GM12878 (cell line): ENCODE measurements around the gene SHD. TPM values are rescaled to one million over a fixed set of nuclear protein-coding genes. Genes with fewer than 3 reads are reported as not detected.

Source experiments
- ATAC-seq: fragments of 200-7000 bp; cut with Tn5 transposase; 3 replicates; pipeline ENCODE4 v1.9.1; 2020; ENCODE audit warnings: mild to moderate bottlenecking, moderate library complexity
- BruUV-seq: library from RNA; stranded (reverse); fragments of 400-500 nt; replicated peaks from 2 replicates; lab custom pipeline; 2021; lab: Mats Ljungman, UMichigan
- CTCF ChIA-PET: fragments of 300-600 bp; sonication (Branson Sonifier 250); formaldehyde crosslinking; extraction: SDS; loops from one replicate; lab custom pipeline; 2021; ENCODE audit warnings: inconsistent platforms; lab: Yijun Ruan, JAX
- POLR2A ChIA-PET: fragments of 350-600 bp; formaldehyde crosslinking; extraction: SDS; loops from one replicate; lab custom pipeline; 2021; ENCODE audit warnings: inconsistent platforms; lab: Charles Lee
- RAD21 ChIA-PET: fragments of 300-600 bp; sonication (Branson Sonifier 250); formaldehyde crosslinking; loops from one replicate; lab custom pipeline; 2023; ENCODE audit warnings: antibody characterized with exemption; ENCODE audit not compliant: unreplicated experiment; lab: Charles Lee
- SMC1A ChIA-PET: fragments of 300-600 bp; sonication (Branson Sonifier 250); formaldehyde crosslinking; loops from one replicate; lab custom pipeline; 2023; ENCODE audit not compliant: unreplicated experiment, uncharacterized antibody; lab: Charles Lee
- DNase-seq: peaks from one replicate; pipeline ENCODE4 v3.0.0-alpha.2; 2011; ENCODE audit warnings: low read depth, low spot score
- FAIRE-seq: peaks from 3 replicates; lab custom pipeline; 2011; peaks lifted over from hg19 to GRCh38; lab: Jason Lieb, UNC
- H2AFZ ChIP-seq: 2 replicates; pipeline ENCODE4 v1.6.0; 2011; ENCODE audit warnings: low read depth, low read length, control low read depth; ENCODE audit not compliant: control insufficient read depth
- H3K27ac ChIP-seq: 2 replicates; pipeline ENCODE4 v1.5.1; 2011; ENCODE audit warnings: control low read depth; ENCODE audit not compliant: control insufficient read depth, insufficient read depth
- H3K27me3 ChIP-seq, 2 experiments: replicated peaks in 1 of 2; 2 replicates each; pipeline versions ENCODE4 v1.6.0 to v1.6.1; 2011; ENCODE audit warnings: low read length in 1 of 2; ENCODE audit not compliant: control insufficient read depth in 2 of 2, insufficient read depth in 2 of 2
- H3K36me3 ChIP-seq, 2 experiments: 2 replicates each; pipeline ENCODE4 v1.5.1; 2011; ENCODE audit warnings: low read length in 1 of 2; ENCODE audit not compliant: control insufficient read depth in 2 of 2, insufficient read depth in 2 of 2
- H3K4me1 ChIP-seq: 2 replicates; pipeline ENCODE4 v1.6.1; 2011; ENCODE audit warnings: mild to moderate bottlenecking, low read length, moderate library complexity, mixed read lengths; ENCODE audit not compliant: control insufficient read depth, insufficient read depth
- H3K4me2 ChIP-seq: 2 replicates; pipeline ENCODE4 v1.6.0; 2011; ENCODE audit warnings: control low read depth; ENCODE audit not compliant: control insufficient read depth, insufficient read depth
- H3K4me3 ChIP-seq: fragments of 200-600 bp; sonication (generic); 2 replicates; pipeline ENCODE4 v1.5.1; 2016
- H3K79me2 ChIP-seq: 2 replicates; pipeline ENCODE4 v1.6.0; 2011; ENCODE audit warnings: low read length; ENCODE audit not compliant: control insufficient read depth, insufficient read depth
- H3K9ac ChIP-seq: 2 replicates; pipeline ENCODE4 v1.8.0; 2011; ENCODE audit warnings: low read length, control low read depth, mixed read lengths; ENCODE audit not compliant: control insufficient read depth, insufficient read depth
- H3K9me3 ChIP-seq: replicated peaks from 3 replicates; pipeline ENCODE4 v1.5.1; 2011; ENCODE audit warnings: mild to moderate bottlenecking, low read length; ENCODE audit not compliant: control insufficient read depth, insufficient read depth
- H4K20me1 ChIP-seq: 2 replicates; pipeline ENCODE4 v1.6.0; 2011; ENCODE audit not compliant: control insufficient read depth, insufficient read depth
- FOXK2 ChIP-seq: fragments of 450-650 bp; IDR thresholded peaks from 2 replicates; pipeline ENCODE4 v1.6.1; 2017; ENCODE audit warnings: mild to moderate bottlenecking, moderate library complexity
- HDAC6 ChIP-seq: fragments of 200-600 bp; sonication (generic); IDR thresholded peaks from one replicate; pipeline ENCODE4 v1.8.0; 2017; ENCODE audit warnings: antibody characterized with exemption; ENCODE audit not compliant: unreplicated experiment
- NBN ChIP-seq: fragments of 450-650 bp; IDR thresholded peaks from 2 replicates; pipeline ENCODE4 v1.6.1; 2016
- RFX5 ChIP-seq: IDR thresholded peaks from 2 replicates; pipeline ENCODE4 v1.6.1; 2011; ENCODE audit warnings: low read depth, low read length, improper control_type of control experiment
- SIX5 ChIP-seq: IDR thresholded peaks from 2 replicates; pipeline ENCODE4 v1.6.1; 2011; ENCODE audit warnings: mild to moderate bottlenecking, low read depth, low read length, moderate library complexity; ENCODE audit not compliant: severe bottlenecking
- SMAD5 ChIP-seq: IDR thresholded peaks from 2 replicates; pipeline ENCODE4 v1.6.1; 2016; ENCODE audit warnings: antibody characterized with exemption, low read depth
- SRF ChIP-seq, 2 experiments: IDR thresholded peaks; 2 replicates each; pipeline ENCODE4 v1.6.1; 2011; ENCODE audit warnings: low read depth in 2 of 2, low read length in 2 of 2, mild to moderate bottlenecking in 1 of 2, moderate library complexity in 1 of 2
- ZNF622 ChIP-seq: fragments of 450-650 bp; IDR thresholded peaks from 2 replicates; pipeline ENCODE4 v1.6.1; 2017; ENCODE audit warnings: mild to moderate bottlenecking, inconsistent platforms
- WGBS: methylation state at CpG from one replicate; pipeline ENCODE4 v1.1.6; 2016; ENCODE audit warnings: low lambda C conversion rate; ENCODE audit not compliant: insufficient replicate concordance, insufficient coverage; ENCODE audit errors: missing lambda C conversion rate; 5-methylcytosine and 5-hydroxymethylcytosine counted together
- in situ Hi-C: fragments of 300-500 bp; cut with MboI; formaldehyde crosslinking; loops from 9 replicates; pipeline ENCODE4 v1.14.3; 2018; ENCODE audit warnings: mixed read lengths
- intact Hi-C: fragments of 100-400 bp; cut with micrococcal nuclease; formaldehyde crosslinking; loops from one replicate; pipeline ENCODE4 v1.14.2; 2022; ENCODE audit not compliant: unreplicated experiment
- polyA plus RNA-seq, 11 experiments: library from polyadenylated mRNA; depleted of rRNA in 4 of 11; unstranded in 6 of 11; stranded (reverse) in 5 of 11; fragments of >200 nt; fragmentation: Nextera tagmentation in 4 of 11; fragmentation: Illumina TruSeq in 1 of 11; extraction: Ambion mirVana in 4 of 11; extraction: Trizol in 1 of 11; gene quantifications; 1 replicate in 1 of 11; 2 replicates in 10 of 11; pipeline versions ENCODE4 v1.2.1 to v1.2.3, GENCODE V29; 2011 to 2016; ENCODE audit warnings: inconsistent platforms in 2 of 11, missing spikeins in 2 of 11, low read depth in 1 of 11
- total RNA-seq, 4 experiments: library from RNA; depleted of rRNA in 3 of 4; stranded (reverse); fragments of >200 nt in 3 of 4; fragmentation: Illumina TruSeq in 1 of 4; extraction: Trizol in 1 of 4; gene quantifications; 2 replicates each; pipeline versions ENCODE4 v1.2.1 to v1.2.3, GENCODE V29; 2013 to 2021
- TF ChIP-seq, protein P1 (sequence below): IDR thresholded peaks from 2 replicates; pipeline ENCODE4 v1.6.1; 2011; ENCODE audit warnings: borderline replicate concordance, low read depth, mild to moderate bottlenecking, moderate library complexity, low read length; ENCODE audit not compliant: insufficient read depth, poor library complexity, severe bottlenecking
- TF ChIP-seq, protein P2 (sequence below): IDR thresholded peaks from 2 replicates; pipeline ENCODE4 v1.6.1; 2012; ENCODE audit warnings: improper control_type of control experiment, low read depth, low read length; ENCODE audit not compliant: insufficient replicate concordance

Gene SHD
- total and polyA plus RNA-seq, 10 of the 15 experiments (the other 5 are each of a cell fraction or from before 2014, with no cell fraction given): 0.09 TPM; not detected in 9

DNA sequence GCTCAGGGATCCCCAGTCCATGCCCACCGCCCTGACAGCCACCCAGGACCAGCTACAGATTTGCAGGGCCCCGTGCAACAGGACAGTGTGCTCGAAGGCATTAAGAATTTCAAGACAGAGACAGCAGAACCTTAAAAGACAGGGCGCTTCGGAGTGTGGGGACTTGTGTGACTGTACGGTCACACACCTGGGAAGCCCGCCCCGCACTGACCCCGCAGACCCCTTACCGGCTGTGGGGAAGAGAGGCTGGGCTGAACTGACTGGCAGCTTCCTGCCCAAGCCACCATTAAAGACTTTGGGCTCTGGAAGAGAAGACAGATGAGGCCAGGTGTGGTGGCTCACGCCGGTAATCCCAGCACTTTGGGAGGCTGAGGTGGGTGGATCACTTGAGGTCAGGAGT, 45.2 kb downstream of the SHD start (continued):
- TF ChIP-seq SMAD5: no peak
- TF ChIP-seq, protein P1, sequence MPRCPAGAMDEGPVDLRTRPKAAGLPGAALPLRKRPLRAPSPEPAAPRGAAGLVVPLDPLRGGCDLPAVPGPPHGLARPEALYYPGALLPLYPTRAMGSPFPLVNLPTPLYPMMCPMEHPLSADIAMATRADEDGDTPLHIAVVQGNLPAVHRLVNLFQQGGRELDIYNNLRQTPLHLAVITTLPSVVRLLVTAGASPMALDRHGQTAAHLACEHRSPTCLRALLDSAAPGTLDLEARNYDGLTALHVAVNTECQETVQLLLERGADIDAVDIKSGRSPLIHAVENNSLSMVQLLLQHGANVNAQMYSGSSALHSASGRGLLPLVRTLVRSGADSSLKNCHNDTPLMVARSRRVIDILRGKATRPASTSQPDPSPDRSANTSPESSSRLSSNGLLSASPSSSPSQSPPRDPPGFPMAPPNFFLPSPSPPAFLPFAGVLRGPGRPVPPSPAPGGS: no peak
- no peak for TF ChIP-seq SRF (IDR thresholded peaks at IDR 0.05; ENCODE audit: low read depth in 2 of 2, low read length in 2 of 2)

DNA sequence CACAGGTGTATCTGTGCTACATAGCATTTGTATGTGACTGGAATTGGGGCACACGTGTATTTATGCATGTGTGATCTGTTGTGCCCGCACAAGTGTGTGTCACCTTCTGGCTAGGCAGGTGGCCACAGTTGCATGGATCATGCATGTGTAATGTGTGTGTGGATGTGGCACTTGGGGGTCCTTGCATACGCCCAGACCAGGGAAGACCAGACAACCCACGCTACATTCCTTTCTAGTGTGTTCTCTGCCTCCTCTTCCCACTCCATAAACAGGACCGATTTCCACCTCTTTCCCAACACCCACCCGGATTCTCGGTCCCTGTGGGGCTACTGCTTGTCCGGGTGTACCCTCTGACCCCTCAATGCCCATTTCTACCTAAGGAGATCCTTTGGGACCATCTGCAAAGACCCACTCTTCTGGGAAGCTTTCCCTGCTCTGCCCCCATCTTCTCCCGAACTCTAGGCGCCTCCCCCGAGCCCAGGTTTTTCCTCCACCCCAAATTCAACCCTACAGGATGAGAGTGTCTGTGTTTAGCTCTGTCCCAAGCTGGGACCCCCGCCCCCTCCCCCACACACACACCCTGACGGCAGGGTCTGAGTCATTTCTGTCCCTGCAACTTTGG, 47.3 kb downstream of the SHD start:
- no TSS peak for BruUV-seq
- no peak for DNase-seq
- TF ChIP-seq SIX5: no peak
- no peak for TF ChIP-seq ZNF622
- TF ChIP-seq RFX5: no peak
- TF ChIP-seq, protein P2, sequence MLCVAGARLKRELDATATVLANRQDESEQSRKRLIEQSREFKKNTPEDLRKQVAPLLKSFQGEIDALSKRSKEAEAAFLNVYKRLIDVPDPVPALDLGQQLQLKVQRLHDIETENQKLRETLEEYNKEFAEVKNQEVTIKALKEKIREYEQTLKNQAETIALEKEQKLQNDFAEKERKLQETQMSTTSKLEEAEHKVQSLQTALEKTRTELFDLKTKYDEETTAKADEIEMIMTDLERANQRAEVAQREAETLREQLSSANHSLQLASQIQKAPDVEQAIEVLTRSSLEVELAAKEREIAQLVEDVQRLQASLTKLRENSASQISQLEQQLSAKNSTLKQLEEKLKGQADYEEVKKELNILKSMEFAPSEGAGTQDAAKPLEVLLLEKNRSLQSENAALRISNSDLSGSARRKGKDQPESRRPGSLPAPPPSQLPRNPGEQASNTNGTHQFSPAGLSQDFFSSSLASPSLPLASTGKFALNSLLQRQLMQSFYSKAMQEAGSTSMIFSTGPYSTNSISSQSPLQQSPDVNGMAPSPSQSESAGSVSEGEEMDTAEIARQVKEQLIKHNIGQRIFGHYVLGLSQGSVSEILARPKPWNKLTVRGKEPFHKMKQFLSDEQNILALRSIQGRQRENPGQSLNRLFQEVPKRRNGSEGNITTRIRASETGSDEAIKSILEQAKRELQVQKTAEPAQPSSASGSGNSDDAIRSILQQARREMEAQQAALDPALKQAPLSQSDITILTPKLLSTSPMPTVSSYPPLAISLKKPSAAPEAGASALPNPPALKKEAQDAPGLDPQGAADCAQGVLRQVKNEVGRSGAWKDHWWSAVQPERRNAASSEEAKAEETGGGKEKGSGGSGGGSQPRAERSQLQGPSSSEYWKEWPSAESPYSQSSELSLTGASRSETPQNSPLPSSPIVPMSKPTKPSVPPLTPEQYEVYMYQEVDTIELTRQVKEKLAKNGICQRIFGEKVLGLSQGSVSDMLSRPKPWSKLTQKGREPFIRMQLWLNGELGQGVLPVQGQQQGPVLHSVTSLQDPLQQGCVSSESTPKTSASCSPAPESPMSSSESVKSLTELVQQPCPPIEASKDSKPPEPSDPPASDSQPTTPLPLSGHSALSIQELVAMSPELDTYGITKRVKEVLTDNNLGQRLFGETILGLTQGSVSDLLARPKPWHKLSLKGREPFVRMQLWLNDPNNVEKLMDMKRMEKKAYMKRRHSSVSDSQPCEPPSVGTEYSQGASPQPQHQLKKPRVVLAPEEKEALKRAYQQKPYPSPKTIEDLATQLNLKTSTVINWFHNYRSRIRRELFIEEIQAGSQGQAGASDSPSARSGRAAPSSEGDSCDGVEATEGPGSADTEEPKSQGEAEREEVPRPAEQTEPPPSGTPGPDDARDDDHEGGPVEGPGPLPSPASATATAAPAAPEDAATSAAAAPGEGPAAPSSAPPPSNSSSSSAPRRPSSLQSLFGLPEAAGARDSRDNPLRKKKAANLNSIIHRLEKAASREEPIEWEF: no peak
- no peak for TF ChIP-seq FOXK2
- TF ChIP-seq, protein P1: no peak
- no peak for TF ChIP-seq HDAC6
- no peak for TF ChIP-seq NBN
- Histone ChIP-seq H3K79me2 (no peaks in the 10 kb centered on the region; the same call in 1 of the 2 replicates), H4K20me1 (no peaks in the 10 kb centered on the region), H3K9me3 (no peaks in the 10 kb centered on the region; the same call in 1 of the 3 replicates), H3K4me3 (no peak overlapping the region), H3K4me2 (no peak overlapping the region), H3K27ac (no peak overlapping the region), H3K27me3 (no peaks in the 10 kb centered on the region), H3K36me3 (no peaks in the 10 kb centered on the region), H3K4me1 (peaks cover 8% of the 10 kb centered on the region; the same call in 1 of the 2 replicates), H3K9ac (no peak overlapping the region), H2AFZ (no peak overlapping the region)
- ChIA-PET CTCF (no interaction called here), POLR2A (no interaction called here), SMC1A (no interaction called here), RAD21 (no interaction called here)
- in situ Hi-C loops (no loop called here), intact Hi-C loops (no loop called here)
- FAIRE-seq: no peak
- no peak for ATAC-seq
- whole genome bisulfite sequencing: 52% methylated on average over 13 of the region's 13 CpGs
